WERI-Rb-1 (cell line): Measurements from ENCODE around the gene CD96.

Experiments
- DNase-seq: peaks from one replicate; pipeline ENCODE4 v3.0.0-alpha.2; 2020
- H3K27ac ChIP-seq: fragments of 250-450 bp; sonication (Bioruptor Pico); 2 replicates; pipeline ENCODE4 v1.5.1; 2020; ENCODE audit warnings: mild to moderate bottlenecking, moderate library complexity
- H3K27me3 ChIP-seq: fragments of 250-450 bp; sonication (Bioruptor Pico); 2 replicates; pipeline ENCODE4 v1.5.1; 2021; ENCODE audit warnings: mild to moderate bottlenecking, low read depth, moderate library complexity; ENCODE audit not compliant: insufficient read depth, severe bottlenecking
- H3K36me3 ChIP-seq: fragments of 250-450 bp; sonication (Bioruptor Pico); 2 replicates; pipeline ENCODE4 v1.5.1; 2020; ENCODE audit warnings: mild to moderate bottlenecking, moderate library complexity
- H3K4me3 ChIP-seq: 2 replicates; pipeline ENCODE4 v1.5.1; 2011; ENCODE audit warnings: low read depth, mild to moderate bottlenecking, control low read depth, low read length
- H3K9me3 ChIP-seq: fragments of 250-450 bp; sonication (Bioruptor Pico); 2 replicates; pipeline ENCODE4 v1.5.1; 2021; ENCODE audit warnings: mild to moderate bottlenecking, moderate library complexity; ENCODE audit not compliant: severe bottlenecking
- TF ChIP-seq, protein P1 (sequence below): IDR thresholded peaks from 2 replicates; pipeline ENCODE4 v1.5.1; 2011; ENCODE audit warnings: low read depth, mild to moderate bottlenecking, control low read depth, inconsistent platforms, low read length

CD96 gene

GRCh38 chr3:111688190-111688800, 146.3 kb downstream of the CD96 start:
- no peaks in the 10 kb centered on the region for H3K27me3 ChIP-seq
- peak; percentile 20 for DNase-seq
- TF ChIP-seq, protein P1, sequence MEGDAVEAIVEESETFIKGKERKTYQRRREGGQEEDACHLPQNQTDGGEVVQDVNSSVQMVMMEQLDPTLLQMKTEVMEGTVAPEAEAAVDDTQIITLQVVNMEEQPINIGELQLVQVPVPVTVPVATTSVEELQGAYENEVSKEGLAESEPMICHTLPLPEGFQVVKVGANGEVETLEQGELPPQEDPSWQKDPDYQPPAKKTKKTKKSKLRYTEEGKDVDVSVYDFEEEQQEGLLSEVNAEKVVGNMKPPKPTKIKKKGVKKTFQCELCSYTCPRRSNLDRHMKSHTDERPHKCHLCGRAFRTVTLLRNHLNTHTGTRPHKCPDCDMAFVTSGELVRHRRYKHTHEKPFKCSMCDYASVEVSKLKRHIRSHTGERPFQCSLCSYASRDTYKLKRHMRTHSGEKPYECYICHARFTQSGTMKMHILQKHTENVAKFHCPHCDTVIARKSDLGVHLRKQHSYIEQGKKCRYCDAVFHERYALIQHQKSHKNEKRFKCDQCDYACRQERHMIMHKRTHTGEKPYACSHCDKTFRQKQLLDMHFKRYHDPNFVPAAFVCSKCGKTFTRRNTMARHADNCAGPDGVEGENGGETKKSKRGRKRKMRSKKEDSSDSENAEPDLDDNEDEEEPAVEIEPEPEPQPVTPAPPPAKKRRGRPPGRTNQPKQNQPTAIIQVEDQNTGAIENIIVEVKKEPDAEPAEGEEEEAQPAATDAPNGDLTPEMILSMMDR = no peak
- H3K9me3 ChIP-seq = no peaks in the 10 kb centered on the region
- H3K27ac ChIP-seq = no peak overlapping the region
- no peaks in the 10 kb centered on the region for H3K36me3 ChIP-seq
- H3K4me3 ChIP-seq = no peak overlapping the region

GRCh38 chr3:111690242-111690641, 148.2 kb downstream of the CD96 start:
- DNase-seq = no peak

GRCh38 chr3:111691293-111691909, 149.4 kb downstream of the CD96 start:
- TF ChIP-seq, protein P1 = peak; percentile 37
- no peak for DNase-seq
- no peaks in the 10 kb centered on the region for H3K36me3 ChIP-seq
- no peak overlapping the region for H3K4me3 ChIP-seq
- H3K27ac ChIP-seq = no peak overlapping the region
- H3K9me3 ChIP-seq = no peaks in the 10 kb centered on the region
- no peaks in the 10 kb centered on the region for H3K27me3 ChIP-seq

More at GRCh38 chr3:111690242-111690641, 148.2 kb downstream of the CD96 start:
- H3K27ac ChIP-seq = no peak overlapping the region
- TF ChIP-seq, protein P1 = no peak
- no peak overlapping the region for H3K4me3 ChIP-seq
- no peaks in the 10 kb centered on the region for H3K9me3 ChIP-seq
- H3K27me3 ChIP-seq = no peaks in the 10 kb centered on the region
- no peaks in the 10 kb centered on the region for H3K36me3 ChIP-seq

- H3K36me3 ChIP-seq = no peaks in the 10 kb centered on the region
- H3K9me3 ChIP-seq = no peaks in the 10 kb centered on the region
- TF ChIP-seq, protein P1 = no peak
- no peak for DNase-seq
- H3K27me3 ChIP-seq = no peaks in the 10 kb centered on the region
- H3K27ac ChIP-seq = no peak overlapping the region
- H3K4me3 ChIP-seq = no peak overlapping the region
Measured at GRCh38 chr3:111692593-111693552, 150.9 kb downstream of the CD96 start.

DNA sequence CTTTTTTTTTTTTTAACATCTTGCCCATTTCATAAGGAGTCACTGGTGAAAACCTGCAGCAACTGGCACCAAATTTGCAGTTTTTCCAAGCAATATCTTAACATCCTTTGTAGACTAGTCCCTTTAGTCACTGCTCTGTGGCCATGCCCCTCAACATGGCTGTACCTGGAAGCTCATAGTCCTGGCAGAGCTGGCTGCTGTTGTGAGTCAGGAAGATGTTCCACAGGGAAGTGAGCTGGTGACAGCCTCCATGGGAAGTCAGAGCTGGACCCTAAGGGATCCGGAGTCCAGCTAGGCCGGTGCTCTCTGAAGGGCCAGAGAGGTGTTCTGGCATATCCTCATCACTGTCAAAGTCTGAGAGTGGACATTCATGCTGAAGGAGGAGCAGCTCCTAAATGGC, 152.5 kb downstream of the CD96 start:
- no peaks in the 10 kb centered on the region for H3K36me3 ChIP-seq
- H3K27ac ChIP-seq = no peak overlapping the region
- no peaks in the 10 kb centered on the region for H3K9me3 ChIP-seq
- TF ChIP-seq, protein P1 = no peak
- no peaks in the 10 kb centered on the region for H3K27me3 ChIP-seq
- no peak overlapping the region for H3K4me3 ChIP-seq
- DNase-seq = no peak
